B cell (primary cell): Measurements from ENCODE around the gene KRTAP5-7. TPM values are rescaled to one million over a fixed set of nuclear protein-coding genes. Genes with fewer than 3 reads are reported as not detected.

Experiments
- ATAC-seq: fragments of 200-7000 bp; cut with Tn5 transposase; one replicate; pipeline ENCODE4 v1.10.0; 2021; ENCODE audit warnings: low read depth, mild to moderate bottlenecking, moderate number of reproducible peaks, moderate library complexity
- CTCF ChIA-PET: fragments of 350-600 bp; sonication (Branson Sonifier 250); formaldehyde crosslinking; loops from one replicate; lab custom pipeline; 2021; ENCODE audit warnings: antibody characterized with exemption, inconsistent platforms; lab: Charles Lee
- POLR2A ChIA-PET: fragments of 350-600 bp; sonication (Branson Sonifier 250); formaldehyde crosslinking; loops from one replicate; lab custom pipeline; 2021; ENCODE audit warnings: antibody characterized with exemption; lab: Charles Lee
- DNase-seq: peaks from one replicate; pipeline ENCODE4 v3.0.0; 2013
- H2AFZ ChIP-seq: 2 replicates; pipeline ENCODE4 v1.6.1; 2012; ENCODE audit warnings: mild to moderate bottlenecking, low read depth, low read length; ENCODE audit not compliant: insufficient read depth, poor library complexity, severe bottlenecking
- H3K27ac ChIP-seq, 2 donors: 1 replicate in 1 of 2; 2 replicates in 1 of 2; pipeline ENCODE4 v1.5.1; 2012 to 2013; ENCODE audit warnings: low read length in 2 of 2, mild to moderate bottlenecking in 2 of 2, moderate library complexity in 1 of 2
- H3K27me3 ChIP-seq, 4 experiments: fragments of 200-600 bp in 1 of 4; sonication (generic) in 1 of 4; replicated peaks in 1 of 4; 1 replicate in 2 of 4; 2 replicates in 2 of 4; pipeline versions ENCODE4 v1.6.1 to v1.7.0; 2013 to 2016; ENCODE audit warnings: low read length in 3 of 4, mild to moderate bottlenecking in 2 of 4, mixed read lengths in 1 of 4, moderate library complexity in 1 of 4; ENCODE audit not compliant: insufficient read depth in 4 of 4, control insufficient read depth in 3 of 4; ENCODE audit errors: control extremely low read depth in 1 of 4
- H3K36me3 ChIP-seq, 2 experiments: replicated peaks in 1 of 2; 1 replicate in 1 of 2; 2 replicates in 1 of 2; pipeline versions ENCODE4 v1.6.1 to v1.7.1; 2013; ENCODE audit warnings: low read length in 1 of 2; ENCODE audit not compliant: insufficient read depth in 2 of 2, control insufficient read depth in 1 of 2; ENCODE audit errors: control extremely low read depth in 1 of 2, extremely low read depth in 1 of 2
- H3K4me1 ChIP-seq, 2 donors: fragments of 200-600 bp in 1 of 2; sonication (generic) in 1 of 2; 1 replicate in 1 of 2; 2 replicates in 1 of 2; pipeline versions ENCODE4 v1.5.1 to v1.6.1; 2013 to 2017; ENCODE audit warnings: low read length in 2 of 2; ENCODE audit not compliant: control insufficient read depth in 2 of 2, insufficient read depth in 2 of 2
- H3K4me2 ChIP-seq: replicated peaks from 2 replicates; pipeline ENCODE3; 2012; ENCODE audit warnings: mild to moderate bottlenecking, low read depth, low read length; ENCODE audit not compliant: poor library complexity, severe bottlenecking
- H3K4me3 ChIP-seq, 5 experiments: fragments of 200-600 bp in 1 of 5; sonication (generic) in 1 of 5; 1 replicate in 3 of 5; 2 replicates in 2 of 5; pipeline versions ENCODE4 v1.5.1 to v1.7.0; 2011 to 2016; ENCODE audit warnings: low read length in 4 of 5, mild to moderate bottlenecking in 4 of 5, low read depth in 2 of 5, control low read depth in 1 of 5, moderate library complexity in 1 of 5; ENCODE audit not compliant: insufficient read depth in 1 of 5; ENCODE audit errors: control extremely low read depth in 1 of 5, extremely low read depth in 1 of 5
- H3K79me2 ChIP-seq: fragments of 200-600 bp; sonication (generic); one replicate; pipeline ENCODE4 v1.6.0; 2016; ENCODE audit warnings: low read length; ENCODE audit not compliant: control insufficient read depth, insufficient read depth
- H3K9ac ChIP-seq: fragments of 200-600 bp; sonication (generic); 2 replicates; pipeline ENCODE4 v1.6.1; 2017; ENCODE audit warnings: mild to moderate bottlenecking, low read length, moderate library complexity
- H3K9me3 ChIP-seq, 3 donors: one replicate each; pipeline versions ENCODE4 v1.6.1 to v1.7.1; 2013; ENCODE audit warnings: low read length in 2 of 3; ENCODE audit not compliant: control insufficient read depth in 2 of 3, insufficient read depth in 1 of 3; ENCODE audit errors: control extremely low read depth in 1 of 3
- H4K20me1 ChIP-seq: 2 replicates; pipeline ENCODE4 v1.6.0; 2012; ENCODE audit warnings: mild to moderate bottlenecking, low read length; ENCODE audit not compliant: insufficient read depth, control insufficient read depth, poor library complexity, severe bottlenecking
- H3K27ac Mint-ChIP-seq: one replicate; pipeline ENCODE4 v1.8.0; 2021; ENCODE audit warnings: mixed read lengths
- H3K27me3 Mint-ChIP-seq: one replicate; pipeline ENCODE4 v1.8.0; 2021; ENCODE audit warnings: mixed read lengths
- H3K4me1 Mint-ChIP-seq: one replicate; pipeline ENCODE4 v1.8.0; 2021; ENCODE audit warnings: mixed read lengths
- H3K4me3 Mint-ChIP-seq: one replicate; pipeline ENCODE4 v1.8.0; 2021; ENCODE audit warnings: mixed read lengths
- H3K9me3 Mint-ChIP-seq: one replicate; pipeline ENCODE4 v1.8.0; 2022; ENCODE audit warnings: mixed read lengths; ENCODE audit not compliant: insufficient read depth
- EZH2 ChIP-seq: IDR thresholded peaks from 2 replicates; pipeline ENCODE4 v1.6.1; 2012; ENCODE audit warnings: borderline replicate concordance, low read depth, mild to moderate bottlenecking, moderate library complexity, low read length; ENCODE audit not compliant: insufficient read depth, poor library complexity, severe bottlenecking
- WGBS: methylation state at CpG from one replicate; pipeline ENCODE4 v1.1.5; 2013; ENCODE audit warnings: missing lambda C conversion rate; ENCODE audit not compliant: insufficient coverage; 5-methylcytosine and 5-hydroxymethylcytosine counted together
- intact Hi-C: fragments of 100-400 bp; cut with micrococcal nuclease; formaldehyde crosslinking; loops from one replicate; pipeline ENCODE4 v1.10.0; 2022
- polyA plus RNA-seq: library from polyadenylated mRNA; depleted of rRNA; stranded (reverse); fragments of >200 nt; gene quantifications from 2 replicates; pipeline ENCODE4 v1.2.3, GENCODE V29; 2012
- total RNA-seq, 2 donors: library from RNA; stranded (reverse); fragments of 120-200 nt in 1 of 2; gene quantifications; 1 replicate in 1 of 2; 2 replicates in 1 of 2; pipeline versions ENCODE4 v1.2.3 to v1.2.4, GENCODE V29; 2013 to 2022
- TF ChIP-seq, protein P1 (sequence below): fragments of 200-600 bp; IDR thresholded peaks from one replicate; pipeline ENCODE4 v1.8.0; 2022; ENCODE audit warnings: antibody characterized with exemption, mild to moderate bottlenecking

The KRTAP5-7 gene
- total and polyA plus RNA-seq, 2 donors (not counting 1 experiment from before 2014, with no cell fraction given): 0.10 to 0.59 TPM

DNA sequence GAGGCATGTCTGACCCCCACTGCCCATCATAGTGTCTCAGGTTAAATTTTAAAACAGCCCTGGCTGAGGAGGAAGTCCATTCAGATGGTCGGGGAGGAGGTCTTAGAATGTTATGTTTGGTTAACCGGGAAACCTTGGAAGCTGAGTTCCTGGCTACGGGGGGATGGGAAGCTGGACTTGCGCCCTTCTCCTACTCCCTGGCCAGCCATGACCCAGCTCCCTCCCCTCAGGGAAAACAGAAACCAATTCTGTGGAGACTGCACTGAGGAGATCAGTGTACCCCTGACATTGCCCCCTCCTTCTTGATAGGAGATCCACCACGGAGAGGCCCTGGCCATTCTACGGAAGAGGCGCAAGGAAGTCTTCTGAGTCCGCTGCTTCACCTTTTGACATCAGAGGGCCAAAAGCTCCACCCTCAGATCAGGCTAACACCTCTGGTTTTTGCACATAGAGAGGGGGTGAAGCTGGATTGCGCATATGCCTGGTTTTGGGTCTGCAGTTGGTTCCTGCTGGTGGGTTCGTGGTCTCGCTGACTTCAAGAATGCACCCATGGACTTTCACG is 18.4 kb downstream of the KRTAP5-7 start:
- no peak overlapping the region for H3K27ac Mint-ChIP-seq
- H3K27ac ChIP-seq: no peak overlapping the region
- H3K4me2 ChIP-seq: no peak overlapping the region
- ChIA-PET CTCF (interaction anchor here (0.6 kb wide), 1 partner anchor 35 kb away, joined by 3 read pairs; no protein-coding TSS in a partner anchor), POLR2A (no interaction called here)
- no peak overlapping the region for H3K9ac ChIP-seq
- peaks cover 0 to 16% (median 0%) of the 10 kb centered on the region in 3 donors for H3K9me3 ChIP-seq
- no peaks in the 10 kb centered on the region for H3K36me3 ChIP-seq
- H3K27me3 Mint-ChIP-seq: peaks cover 12% of the 10 kb centered on the region
- no peak for ATAC-seq
- no peaks in the 10 kb centered on the region for H3K79me2 ChIP-seq
- no peak for DNase-seq
- no peak overlapping the region for H2AFZ ChIP-seq
- no peak overlapping the region for H3K4me3 Mint-ChIP-seq
- intact Hi-C loops: no loop called here
- H3K9me3 Mint-ChIP-seq: peaks cover 6% of the 10 kb centered on the region
- H3K27me3 ChIP-seq: peaks cover 0 to 3% (median 1%) of the 10 kb centered on the region in 4 experiments
- no peak for TF ChIP-seq EZH2
- TF ChIP-seq, protein P1, sequence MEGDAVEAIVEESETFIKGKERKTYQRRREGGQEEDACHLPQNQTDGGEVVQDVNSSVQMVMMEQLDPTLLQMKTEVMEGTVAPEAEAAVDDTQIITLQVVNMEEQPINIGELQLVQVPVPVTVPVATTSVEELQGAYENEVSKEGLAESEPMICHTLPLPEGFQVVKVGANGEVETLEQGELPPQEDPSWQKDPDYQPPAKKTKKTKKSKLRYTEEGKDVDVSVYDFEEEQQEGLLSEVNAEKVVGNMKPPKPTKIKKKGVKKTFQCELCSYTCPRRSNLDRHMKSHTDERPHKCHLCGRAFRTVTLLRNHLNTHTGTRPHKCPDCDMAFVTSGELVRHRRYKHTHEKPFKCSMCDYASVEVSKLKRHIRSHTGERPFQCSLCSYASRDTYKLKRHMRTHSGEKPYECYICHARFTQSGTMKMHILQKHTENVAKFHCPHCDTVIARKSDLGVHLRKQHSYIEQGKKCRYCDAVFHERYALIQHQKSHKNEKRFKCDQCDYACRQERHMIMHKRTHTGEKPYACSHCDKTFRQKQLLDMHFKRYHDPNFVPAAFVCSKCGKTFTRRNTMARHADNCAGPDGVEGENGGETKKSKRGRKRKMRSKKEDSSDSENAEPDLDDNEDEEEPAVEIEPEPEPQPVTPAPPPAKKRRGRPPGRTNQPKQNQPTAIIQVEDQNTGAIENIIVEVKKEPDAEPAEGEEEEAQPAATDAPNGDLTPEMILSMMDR: no peak
- no peaks in the 10 kb centered on the region for H4K20me1 ChIP-seq
- peaks cover 3 to 15% of the 10 kb centered on the region in 2 donors for H3K4me1 ChIP-seq
- H3K4me3 ChIP-seq: no peak overlapping the region
- 90% methylated on average over 7 of the region's 12 CpGs for WGBS
- peaks cover 25% of the 10 kb centered on the region for H3K4me1 Mint-ChIP-seq

GRCh38 chr11:71548120-71548519 is 21.1 kb downstream of the KRTAP5-7 start, which contains the start of gene KRTAP5-9:
TSS of gene KRTAP5-9 (plus strand) at chr11:71548420. CDS start at chr11:71548658, 238 bp downstream.
- Histone ChIP-seq H4K20me1 (no peaks in the 10 kb centered on the region), H3K4me2 (no peak within 1 kb of the TSS), H3K27ac (no peak within 1 kb of the TSS), H3K79me2 (no peaks in the 10 kb centered on the region), H3K9ac (no peak within 1 kb of the TSS), H3K4me3 (no peak within 1 kb of the TSS), H3K9me3 (peaks cover 0 to 13% (median 0%) of the 10 kb centered on the region in 3 donors), H3K36me3 (no peaks in the 10 kb centered on the region), H2AFZ (no peak within 1 kb of the TSS), H3K27me3 (peaks cover 0 to 2% (median 0%) of the 10 kb centered on the region in 4 experiments), H3K4me1 (peaks cover 3 to 14% of the 10 kb centered on the region in 2 donors)
- Mint-ChIP-seq H3K4me3 (no peak within 1 kb of the TSS), H3K27me3 (peaks cover 9% of the 10 kb centered on the region), H3K4me1 (peaks cover 27% of the 10 kb centered on the region), H3K27ac (no peak within 1 kb of the TSS), H3K9me3 (peaks cover 2% of the 10 kb centered on the region)
- TF ChIP-seq EZH2: no peak
- TF ChIP-seq, protein P1: no peak
- POLR2A ChIA-PET: no interaction called here
- 89% methylated on average over 4 of the region's 5 CpGs for WGBS
- ATAC-seq: no peak
- intact Hi-C loops: no loop called here
- DNase-seq: no peak
- CTCF ChIA-PET: no interaction called here
